Peyer's patch (tissue), 4 donors: Measurements from ENCODE around the gene RERE.

ENCODE experiments used
- CTCF ChIP-seq, 6 experiments: fragments of 450-650 bp in 4 of 6; fragments of 200-600 bp in 2 of 6; sonication (generic) in 1 of 6; IDR thresholded peaks; one replicate each; pipeline ENCODE4 v1.5.1; 2017 to 2019; ENCODE audit warnings: antibody characterized with exemption in 6 of 6, mild to moderate bottlenecking in 3 of 6, moderate library complexity in 1 of 6
- POLR2A ChIP-seq, 2 donors: fragments of 450-650 bp; IDR thresholded peaks; one replicate each; pipeline ENCODE4 v1.5.1; 2017; ENCODE audit warnings: antibody characterized with exemption in 2 of 2, mild to moderate bottlenecking in 2 of 2, moderate library complexity in 2 of 2

GRCh38 chr1:8422510-8423268 is 394.8 kb downstream of the RERE start:
- TF ChIP-seq CTCF (IDR thresholded peaks at IDR 0.05) (no peak), POLR2A (IDR thresholded peaks at IDR 0.05) (no peak)
